ENCODE measurements around the gene TEX54.

TEX54 gene

GRCh38 chr11:62832336-62833234 is at the start of gene TEX54:
TSS of gene TEX54 (minus strand) at chr11:62832841.
- TF ChIP-seq, protein P1, sequence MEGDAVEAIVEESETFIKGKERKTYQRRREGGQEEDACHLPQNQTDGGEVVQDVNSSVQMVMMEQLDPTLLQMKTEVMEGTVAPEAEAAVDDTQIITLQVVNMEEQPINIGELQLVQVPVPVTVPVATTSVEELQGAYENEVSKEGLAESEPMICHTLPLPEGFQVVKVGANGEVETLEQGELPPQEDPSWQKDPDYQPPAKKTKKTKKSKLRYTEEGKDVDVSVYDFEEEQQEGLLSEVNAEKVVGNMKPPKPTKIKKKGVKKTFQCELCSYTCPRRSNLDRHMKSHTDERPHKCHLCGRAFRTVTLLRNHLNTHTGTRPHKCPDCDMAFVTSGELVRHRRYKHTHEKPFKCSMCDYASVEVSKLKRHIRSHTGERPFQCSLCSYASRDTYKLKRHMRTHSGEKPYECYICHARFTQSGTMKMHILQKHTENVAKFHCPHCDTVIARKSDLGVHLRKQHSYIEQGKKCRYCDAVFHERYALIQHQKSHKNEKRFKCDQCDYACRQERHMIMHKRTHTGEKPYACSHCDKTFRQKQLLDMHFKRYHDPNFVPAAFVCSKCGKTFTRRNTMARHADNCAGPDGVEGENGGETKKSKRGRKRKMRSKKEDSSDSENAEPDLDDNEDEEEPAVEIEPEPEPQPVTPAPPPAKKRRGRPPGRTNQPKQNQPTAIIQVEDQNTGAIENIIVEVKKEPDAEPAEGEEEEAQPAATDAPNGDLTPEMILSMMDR (IDR thresholded peaks at IDR 0.05; ENCODE audit: insufficient read depth, low read depth, low read length, missing control alignments), result no peak
- DNase-seq (ENCODE audit: low read depth), result no peak
- peak within 1 kb of the TSS; percentile 80 for H3K4me3 ChIP-seq (ENCODE audit: low read depth, low read length)

GRCh38 chr11:62882431-62882749 is 49.7 kb upstream of the TEX54 start:
- H3K4me3 ChIP-seq (ENCODE audit: low read depth, low read length), result peak overlapping the region; percentile 58
- TF ChIP-seq, protein P1 (IDR thresholded peaks at IDR 0.05; ENCODE audit: insufficient read depth, low read depth, low read length, missing control alignments), result no peak
- no peak for DNase-seq (ENCODE audit: low read depth)

GRCh38 chr11:62881579-62882430 is 49.2 kb upstream of the TEX54 start:
- H3K4me3 ChIP-seq (ENCODE audit: low read depth, low read length), result peak overlapping the region; percentile 58
- TF ChIP-seq, protein P1 (IDR thresholded peaks at IDR 0.05; ENCODE audit: insufficient read depth, low read depth, low read length, missing control alignments), result no peak
- peak; percentile 91 for DNase-seq (ENCODE audit: low read depth)

DNA sequence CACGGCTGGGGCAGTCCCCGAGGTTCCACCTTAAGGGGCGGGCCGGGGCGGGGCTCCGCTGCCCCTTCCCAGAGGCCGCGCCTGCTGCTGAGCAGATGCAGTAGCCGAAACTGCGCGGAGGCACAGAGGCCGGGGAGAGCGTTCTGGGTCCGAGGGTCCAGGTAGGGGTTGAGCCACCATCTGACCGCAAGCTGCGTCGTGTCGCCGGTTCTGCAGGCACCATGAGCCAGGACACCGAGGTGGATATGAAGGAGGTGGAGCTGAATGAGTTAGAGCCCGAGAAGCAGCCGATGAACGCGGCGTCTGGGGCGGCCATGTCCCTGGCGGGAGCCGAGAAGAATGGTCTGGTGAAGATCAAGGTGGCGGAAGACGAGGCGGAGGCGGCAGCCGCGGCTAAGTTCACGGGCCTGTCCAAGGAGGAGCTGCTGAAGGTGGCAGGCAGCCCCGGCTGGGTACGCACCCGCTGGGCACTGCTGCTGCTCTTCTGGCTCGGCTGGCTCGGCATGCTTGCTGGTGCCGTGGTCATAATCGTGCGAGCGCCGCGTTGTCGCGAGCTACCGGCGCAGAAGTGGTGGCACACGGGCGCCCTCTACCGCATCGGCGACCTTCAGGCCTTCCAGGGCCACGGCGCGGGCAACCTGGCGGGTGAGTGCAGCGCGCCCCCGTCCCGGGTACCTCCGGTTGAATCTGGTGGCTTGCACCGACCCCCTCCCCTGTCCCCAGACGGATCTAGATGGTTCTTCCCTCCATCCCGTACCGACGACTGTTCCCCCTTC is 48.4 kb upstream of the TEX54 start, which contains the start of gene SLC3A2:
TSS of gene SLC3A2 (plus strand) at position 94 of the 776 bp plus-strand sequence. CDS start at position 222, 128 bp downstream.
- peak within 1 kb of the TSS; percentile 58 for H3K4me3 ChIP-seq (ENCODE audit: low read depth, low read length)
- TF ChIP-seq, protein P1 (IDR thresholded peaks at IDR 0.05; ENCODE audit: insufficient read depth, low read depth, low read length, missing control alignments), result peak; percentile 88
- DNase-seq (ENCODE audit: low read depth), result peak; percentile 91

- peak; percentile 52 for DNase-seq (ENCODE audit: low read depth)
- H3K4me3 ChIP-seq (ENCODE audit: low read depth, low read length), result peak overlapping the region; percentile 58
- TF ChIP-seq, protein P1 (IDR thresholded peaks at IDR 0.05; ENCODE audit: insufficient read depth, low read depth, low read length, missing control alignments), result no peak
Measured at GRCh38 chr11:62880231-62880802, 47.7 kb upstream of the TEX54 start.
